Limb (tissue), 2 donors: ENCODE results near the gene PRMT1.
"Not testable (repeated sequence)": the region's sequence is repeated elsewhere in the genome, so short reads cannot be mapped to it uniquely, and the experiment has no call there.

ENCODE experiments used
- DNase-seq, 2 donors: peaks; one replicate each; pipeline ENCODE4 v3.0.0-alpha.2; 2016; ENCODE audit errors: extremely low spot score in 2 of 2

Gene PRMT1

GRCh38 chr19:49677231-49677900 lies at the start of gene PRMT1:
Gene PRMT1 (plus strand): TSS chr19:49677271. CDS start chr19:49677281, 10 bp downstream.
- DNase-seq, result peak in 1 of 2 donors; percentile 86

- no peak for DNase-seq
These were observed 47.4 kb upstream of the PRMT1 start for GRCh38 chr19:49629659-49630058.

- no peak for DNase-seq
These were observed 46.0 kb upstream of the PRMT1 start for GRCh38 chr19:49631014-49631588.

GRCh38 chr19:49631610-49632192 lies 45.4 kb upstream of the PRMT1 start:
- no peak for DNase-seq

DNA sequence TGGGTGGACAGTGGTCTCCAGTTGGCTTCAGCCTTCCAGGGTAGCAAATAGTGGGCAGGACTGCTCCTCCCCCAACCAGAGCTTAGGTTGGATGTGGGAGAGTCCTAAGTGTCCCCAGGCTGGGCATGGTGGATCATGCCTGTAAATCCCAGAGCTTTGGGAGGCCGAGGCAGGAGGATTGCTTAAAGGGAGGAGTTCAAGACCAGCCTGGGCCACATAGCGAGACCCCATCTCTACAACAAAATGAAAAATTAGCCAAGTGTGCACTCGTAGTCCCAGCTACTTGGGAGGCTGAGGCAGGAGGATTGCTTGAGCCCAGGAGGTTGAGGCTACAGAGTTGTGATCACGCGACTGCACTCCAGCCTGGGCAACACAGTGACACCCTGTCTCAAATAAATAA lies 44.5 kb upstream of the PRMT1 start:
- no peak for DNase-seq

GRCh38 chr19:49633273-49633672 lies 43.8 kb upstream of the PRMT1 start:
- DNase-seq, result not testable (repeated sequence)

GRCh38 chr19:49635530-49636232 lies 41.4 kb upstream of the PRMT1 start:
- peak in 1 of 2 donors; percentile 40 for DNase-seq

DNA sequence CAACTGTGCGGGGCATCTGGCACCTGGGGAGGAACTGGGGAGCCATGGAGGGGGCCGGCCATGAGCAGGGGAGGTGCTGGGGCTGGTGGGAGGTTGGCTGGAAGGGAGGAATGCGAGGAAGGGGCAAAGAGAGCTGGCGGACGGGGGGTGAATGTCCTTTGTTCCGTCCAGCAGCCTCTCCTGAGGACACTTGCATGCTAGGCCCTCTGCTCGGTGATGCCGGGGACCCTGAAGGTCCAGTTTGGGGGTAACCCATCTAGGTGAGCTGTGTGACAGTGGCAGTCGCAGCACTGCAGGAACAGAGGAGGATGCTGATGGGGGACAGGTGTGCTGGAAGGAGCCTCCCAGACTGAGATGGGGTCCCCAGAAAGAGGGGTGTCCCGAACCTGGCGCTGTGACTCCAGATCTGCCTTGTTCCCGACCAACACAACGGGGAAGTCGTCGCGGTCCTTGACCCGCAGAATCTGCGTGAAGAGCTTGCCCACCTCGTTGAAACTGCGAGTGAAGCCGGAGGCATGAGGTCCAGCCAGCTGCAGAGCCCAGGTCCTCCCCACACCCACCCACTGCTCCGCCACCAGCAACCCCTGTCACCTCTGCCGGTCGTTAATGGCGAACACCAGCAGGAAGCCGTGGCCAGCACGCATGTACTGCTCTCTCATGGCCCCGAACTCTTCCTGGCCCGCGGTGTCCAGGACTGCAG lies 40.7 kb upstream of the PRMT1 start:
- DNase-seq, result no peak

- DNase-seq, result peak; percentile 34 to 68
These were observed 39.0 kb upstream of the PRMT1 start for GRCh38 chr19:49637821-49638738.

- no peak for DNase-seq
These were observed 37.5 kb upstream of the PRMT1 start for GRCh38 chr19:49639401-49640112.

GRCh38 chr19:49640113-49640898 lies 36.8 kb upstream of the PRMT1 start, which contains the start of gene RRAS:
Gene RRAS (minus strand): TSS chr19:49640143. CDS start chr19:49640098, 45 bp downstream.
- DNase-seq, result peak; percentile 99 to 100

DNA sequence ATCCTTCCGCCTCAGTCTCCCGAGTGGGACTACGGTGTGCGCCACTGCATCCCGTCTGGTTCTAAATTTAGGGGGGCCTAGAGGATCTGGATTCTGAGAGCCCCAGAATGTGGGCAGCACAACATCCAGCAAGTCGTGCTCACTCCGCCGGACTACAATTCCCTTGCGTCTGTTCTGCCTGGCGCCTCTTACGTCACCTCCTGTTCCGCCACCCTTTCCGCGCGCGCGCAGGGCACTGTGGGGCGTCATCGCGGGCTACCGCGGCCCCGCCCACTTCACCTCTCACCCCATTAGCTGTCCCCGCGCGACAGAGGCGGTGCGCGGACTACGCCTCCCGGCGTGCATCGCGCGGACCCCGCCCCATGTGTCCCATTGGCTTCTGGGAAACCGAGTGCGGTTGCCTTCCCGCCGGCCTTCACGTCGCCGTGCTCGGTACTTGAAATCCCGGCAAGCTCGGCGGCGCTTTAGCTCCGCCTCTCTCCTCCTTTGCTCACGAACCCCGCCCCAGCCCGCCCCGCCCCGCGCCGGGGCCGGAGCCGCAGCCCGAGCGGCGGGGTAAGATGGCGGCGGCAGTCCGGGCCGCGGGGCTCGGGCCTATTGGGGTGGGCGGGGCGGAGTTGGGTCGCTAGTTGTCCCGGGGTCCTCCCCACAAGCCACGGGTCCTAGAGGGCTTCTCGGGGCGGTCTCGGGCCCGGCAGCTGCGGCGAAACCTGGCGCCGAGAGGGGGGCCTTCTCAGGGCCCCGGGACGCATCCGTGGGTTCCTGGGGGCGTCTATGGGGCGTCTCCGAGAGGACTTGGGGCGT lies 35.2 kb upstream of the PRMT1 start, which contains the start of gene SCAF1:
Gene SCAF1 (plus strand): TSS at position 522 of the 804 bp plus-strand sequence. CDS start 2,818 bp downstream, outside the sequence.
- DNase-seq, result peak; percentile 99

- DNase-seq, result no peak
These were observed 34.5 kb upstream of the PRMT1 start for GRCh38 chr19:49642492-49643035.

- no peak for DNase-seq
These were observed 33.6 kb upstream of the PRMT1 start for GRCh38 chr19:49643466-49643865.

- DNase-seq, result no peak
These were observed 31.5 kb upstream of the PRMT1 start for GRCh38 chr19:49645592-49645991.

DNA sequence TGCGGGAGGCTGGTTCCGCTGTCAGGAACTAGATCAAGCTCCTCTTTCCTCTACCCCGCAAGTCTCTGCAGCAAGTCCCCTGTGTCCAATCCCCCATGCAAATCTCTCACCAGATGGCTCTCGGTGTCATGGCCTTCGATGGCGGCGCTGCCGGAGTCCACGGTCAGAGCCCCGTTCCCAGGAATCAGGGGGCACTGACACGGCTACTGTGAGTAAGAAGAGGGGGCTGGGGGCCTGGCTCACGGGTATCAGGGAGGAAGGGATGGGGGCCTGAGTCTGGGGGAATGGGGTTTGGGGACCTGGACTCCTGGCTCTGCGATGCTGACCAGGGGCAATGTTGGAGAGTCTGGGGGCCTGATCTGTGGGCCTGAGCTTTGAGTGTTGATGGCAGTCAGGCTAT lies 31.1 kb upstream of the PRMT1 start:
- DNase-seq, result no peak

DNA sequence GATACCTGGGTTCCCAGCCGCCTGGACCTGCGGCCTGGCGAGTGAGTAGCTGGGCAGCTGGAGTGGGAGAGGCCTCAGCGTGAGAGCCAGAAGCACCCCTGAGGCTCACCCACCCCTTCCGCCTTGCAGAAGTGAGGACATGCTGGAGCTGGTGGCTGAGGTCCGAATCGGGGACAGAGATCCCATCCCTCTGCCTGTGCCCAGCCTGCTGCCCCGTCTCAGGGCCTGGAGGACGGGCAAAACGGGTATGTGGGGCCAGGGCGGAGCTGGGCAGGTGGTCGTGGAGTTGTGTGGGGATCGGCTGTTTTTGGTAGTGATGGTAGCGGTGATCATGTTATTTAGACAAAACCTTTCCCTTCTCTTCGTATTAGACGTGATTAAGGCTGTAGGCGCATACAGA lies 30.5 kb upstream of the PRMT1 start:
- no peak for DNase-seq
